ENCODE results near the gene WDR87.

- no peak for TF ChIP-seq CTCF (IDR thresholded peaks at IDR 0.05)
- TF ChIP-seq POLR2A (IDR thresholded peaks at IDR 0.05), result no peak
Measured at GRCh38 chr19:37903096-37903495, 3.3 kb downstream of the WDR87 start.
